ENCODE measurements around the gene MACO1.

Gene MACO1

GRCh38 chr1:25432749-25433388 is 2.2 kb downstream of the MACO1 start:
- H3K27ac ChIP-seq = no peak overlapping the region
- DNase-seq = no peak
- no peak for TF ChIP-seq CTCF (IDR thresholded peaks at IDR 0.05; ENCODE audit: low read depth, low read length)
- no peak overlapping the region for H3K4me3 ChIP-seq (ENCODE audit: low read depth, low read length)
- H3K36me3 ChIP-seq = peaks cover 19% of the 10 kb centered on the region
- H3K27me3 ChIP-seq (ENCODE audit: insufficient read depth, low read depth, severe bottlenecking) = no peaks in the 10 kb centered on the region
- H3K9me3 ChIP-seq (ENCODE audit: severe bottlenecking) = no peaks in the 10 kb centered on the region

- TF ChIP-seq CTCF (IDR thresholded peaks at IDR 0.05; ENCODE audit: low read depth, low read length) = no peak
- H3K4me3 ChIP-seq (ENCODE audit: low read depth, low read length) = no peak overlapping the region
- DNase-seq = no peak
- peaks cover 19% of the 10 kb centered on the region for H3K36me3 ChIP-seq
- no peaks in the 10 kb centered on the region for H3K9me3 ChIP-seq (ENCODE audit: severe bottlenecking)
- no peak overlapping the region for H3K27ac ChIP-seq
- no peaks in the 10 kb centered on the region for H3K27me3 ChIP-seq (ENCODE audit: insufficient read depth, low read depth, severe bottlenecking)
These were observed 2.9 kb downstream of the MACO1 start for GRCh38 chr1:25433389-25434186.

GRCh38 chr1:25435397-25436108 is 4.9 kb downstream of the MACO1 start:
- Histone ChIP-seq H3K4me3 (ENCODE audit: low read depth, low read length) (no peak overlapping the region), H3K27me3 (ENCODE audit: insufficient read depth, low read depth, severe bottlenecking) (no peaks in the 10 kb centered on the region), H3K27ac (no peak overlapping the region), H3K36me3 (peaks cover 16% of the 10 kb centered on the region), H3K9me3 (ENCODE audit: severe bottlenecking) (no peaks in the 10 kb centered on the region)
- no peak for TF ChIP-seq CTCF (IDR thresholded peaks at IDR 0.05; ENCODE audit: low read depth, low read length)
- no peak for DNase-seq

GRCh38 chr1:25437672-25438071 is 7.0 kb downstream of the MACO1 start:
- H3K27ac ChIP-seq = no peak overlapping the region
- no peaks in the 10 kb centered on the region for H3K9me3 ChIP-seq (ENCODE audit: severe bottlenecking)
- no peaks in the 10 kb centered on the region for H3K27me3 ChIP-seq (ENCODE audit: insufficient read depth, low read depth, severe bottlenecking)
- no peak for TF ChIP-seq CTCF (IDR thresholded peaks at IDR 0.05; ENCODE audit: low read depth, low read length)
- peaks cover 15% of the 10 kb centered on the region for H3K36me3 ChIP-seq
- no peak overlapping the region for H3K4me3 ChIP-seq (ENCODE audit: low read depth, low read length)
- no peak for DNase-seq

GRCh38 chr1:25439287-25439686 is 8.6 kb downstream of the MACO1 start:
- H3K27ac ChIP-seq = no peak overlapping the region
- TF ChIP-seq CTCF (IDR thresholded peaks at IDR 0.05; ENCODE audit: low read depth, low read length) = no peak
- no peak overlapping the region for H3K4me3 ChIP-seq (ENCODE audit: low read depth, low read length)
- no peaks in the 10 kb centered on the region for H3K9me3 ChIP-seq (ENCODE audit: severe bottlenecking)
- H3K27me3 ChIP-seq (ENCODE audit: insufficient read depth, low read depth, severe bottlenecking) = no peaks in the 10 kb centered on the region
- DNase-seq = no peak
- peaks cover 8% of the 10 kb centered on the region; the same call in 1 of the 2 replicates for H3K36me3 ChIP-seq
